ENCODE results near the gene FGD3. TPM values are rescaled to one million over a fixed set of nuclear protein-coding genes. Genes with fewer than 3 reads are reported as not detected.

The FGD3 gene
- polyA plus RNA-seq, 1 donor (not counting 4 experiments of a cell fraction or from before 2014, with no cell fraction given) = 0.21 TPM

- Histone ChIP-seq H4K20me1 (ENCODE audit: control insufficient read depth, extremely low read depth, insufficient read depth, low read length) (no peaks in the 10 kb centered on the region), H3K4me3 (ENCODE audit: control insufficient read depth in 2 of 3, extremely low read depth in 1 of 3, insufficient read depth in 2 of 3, low read depth in 1 of 3, low read length in 3 of 3) (no peak overlapping the region), H3K9me3 (ENCODE audit: control insufficient read depth, low read depth, low read length) (no peaks in the 10 kb centered on the region), H2AFZ (ENCODE audit: control insufficient read depth, low read length) (no peak overlapping the region), H3K79me2 (ENCODE audit: control insufficient read depth, insufficient read depth, low read length) (no peaks in the 10 kb centered on the region), H3K4me2 (ENCODE audit: control insufficient read depth, extremely low read depth, insufficient read depth, low read depth, low read length) (no peak overlapping the region), H3K9ac (ENCODE audit: control insufficient read depth, extremely low read depth, insufficient read depth, low read length) (no peak overlapping the region), H3K27ac (ENCODE audit: control insufficient read depth, insufficient read depth, low read length) (no peak overlapping the region), H3K9me1 (ENCODE audit: control insufficient read depth, extremely low read depth, insufficient read depth, low read length) (no peaks in the 10 kb centered on the region), H3K27me3 (ENCODE audit: control insufficient read depth, extremely low read depth, insufficient read depth, low read length) (peaks cover 9% of the 10 kb centered on the region), H3K4me1 (ENCODE audit: control insufficient read depth, extremely low read depth, insufficient read depth, low read length) (no peaks in the 10 kb centered on the region), H3K36me3 (ENCODE audit: control insufficient read depth in 2 of 2, extremely low read depth in 1 of 2, insufficient read depth in 2 of 2, low read length in 2 of 2) (no peaks in the 10 kb centered on the region)
- dilution Hi-C loops (cut with MboI; ENCODE audit: extremely low pct_ligation_motif_present, low sequenced_read_pairs) = no loop called here
- TF ChIP-seq EZH2 (IDR thresholded peaks at IDR 0.05; ENCODE audit: low read length) = no peak
- TF ChIP-seq, protein P1, sequence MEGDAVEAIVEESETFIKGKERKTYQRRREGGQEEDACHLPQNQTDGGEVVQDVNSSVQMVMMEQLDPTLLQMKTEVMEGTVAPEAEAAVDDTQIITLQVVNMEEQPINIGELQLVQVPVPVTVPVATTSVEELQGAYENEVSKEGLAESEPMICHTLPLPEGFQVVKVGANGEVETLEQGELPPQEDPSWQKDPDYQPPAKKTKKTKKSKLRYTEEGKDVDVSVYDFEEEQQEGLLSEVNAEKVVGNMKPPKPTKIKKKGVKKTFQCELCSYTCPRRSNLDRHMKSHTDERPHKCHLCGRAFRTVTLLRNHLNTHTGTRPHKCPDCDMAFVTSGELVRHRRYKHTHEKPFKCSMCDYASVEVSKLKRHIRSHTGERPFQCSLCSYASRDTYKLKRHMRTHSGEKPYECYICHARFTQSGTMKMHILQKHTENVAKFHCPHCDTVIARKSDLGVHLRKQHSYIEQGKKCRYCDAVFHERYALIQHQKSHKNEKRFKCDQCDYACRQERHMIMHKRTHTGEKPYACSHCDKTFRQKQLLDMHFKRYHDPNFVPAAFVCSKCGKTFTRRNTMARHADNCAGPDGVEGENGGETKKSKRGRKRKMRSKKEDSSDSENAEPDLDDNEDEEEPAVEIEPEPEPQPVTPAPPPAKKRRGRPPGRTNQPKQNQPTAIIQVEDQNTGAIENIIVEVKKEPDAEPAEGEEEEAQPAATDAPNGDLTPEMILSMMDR (optimal IDR thresholded peaks at IDR 0.05 in 1 of 3, IDR thresholded peaks at IDR 0.05 in 1 of 3, conservative IDR thresholded peaks at IDR 0.05 in 1 of 3; ENCODE audit: extremely low read depth in 1 of 3, insufficient read depth in 2 of 3, low read length in 3 of 3) = no peak
- DNase-seq (ENCODE audit: low read depth, low spot score) (no peak), FAIRE-seq (no peak)
These were observed 60.3 kb downstream of the FGD3 start for GRCh38 chr9:93007529-93008058.

- no peak for FAIRE-seq
- no peaks in the 10 kb centered on the region for H3K9me1 ChIP-seq (ENCODE audit: control insufficient read depth, extremely low read depth, insufficient read depth, low read length)
- no peaks in the 10 kb centered on the region for H3K79me2 ChIP-seq (ENCODE audit: control insufficient read depth, insufficient read depth, low read length)
These were observed 61.1 kb downstream of the FGD3 start for GRCh38 chr9:93008457-93008856.

More at GRCh38 chr9:93008457-93008856, 61.1 kb downstream of the FGD3 start:
- H3K27ac ChIP-seq (ENCODE audit: control insufficient read depth, insufficient read depth, low read length) = no peak overlapping the region
- H2AFZ ChIP-seq (ENCODE audit: control insufficient read depth, low read length) = no peak overlapping the region
- no peak for DNase-seq (ENCODE audit: low read depth, low spot score)
- H3K27me3 ChIP-seq (ENCODE audit: control insufficient read depth, extremely low read depth, insufficient read depth, low read length) = peaks cover 9% of the 10 kb centered on the region
- no peaks in the 10 kb centered on the region for H3K9me3 ChIP-seq (ENCODE audit: control insufficient read depth, low read depth, low read length)
- H3K4me2 ChIP-seq (ENCODE audit: control insufficient read depth, extremely low read depth, insufficient read depth, low read depth, low read length) = no peak overlapping the region
- no peaks in the 10 kb centered on the region for H4K20me1 ChIP-seq (ENCODE audit: control insufficient read depth, extremely low read depth, insufficient read depth, low read length)
- H3K36me3 ChIP-seq (ENCODE audit: control insufficient read depth in 2 of 2, extremely low read depth in 1 of 2, insufficient read depth in 2 of 2, low read length in 2 of 2) = no peaks in the 10 kb centered on the region
- dilution Hi-C loops (cut with MboI; ENCODE audit: extremely low pct_ligation_motif_present, low sequenced_read_pairs) = no loop called here
- H3K4me3 ChIP-seq (ENCODE audit: control insufficient read depth in 2 of 3, extremely low read depth in 1 of 3, insufficient read depth in 2 of 3, low read depth in 1 of 3, low read length in 3 of 3) = no peak overlapping the region
- no peak overlapping the region for H3K9ac ChIP-seq (ENCODE audit: control insufficient read depth, extremely low read depth, insufficient read depth, low read length)
- no peak for TF ChIP-seq EZH2 (IDR thresholded peaks at IDR 0.05; ENCODE audit: low read length)
- TF ChIP-seq, protein P1 (optimal IDR thresholded peaks at IDR 0.05 in 1 of 3, IDR thresholded peaks at IDR 0.05 in 1 of 3, conservative IDR thresholded peaks at IDR 0.05 in 1 of 3; ENCODE audit: extremely low read depth in 1 of 3, insufficient read depth in 2 of 3, low read length in 3 of 3) = no peak
- H3K4me1 ChIP-seq (ENCODE audit: control insufficient read depth, extremely low read depth, insufficient read depth, low read length) = no peaks in the 10 kb centered on the region

Measured in keratinocyte (primary cell).